ENCODE data around the gene GCNT1.

The GCNT1 gene

DNA sequence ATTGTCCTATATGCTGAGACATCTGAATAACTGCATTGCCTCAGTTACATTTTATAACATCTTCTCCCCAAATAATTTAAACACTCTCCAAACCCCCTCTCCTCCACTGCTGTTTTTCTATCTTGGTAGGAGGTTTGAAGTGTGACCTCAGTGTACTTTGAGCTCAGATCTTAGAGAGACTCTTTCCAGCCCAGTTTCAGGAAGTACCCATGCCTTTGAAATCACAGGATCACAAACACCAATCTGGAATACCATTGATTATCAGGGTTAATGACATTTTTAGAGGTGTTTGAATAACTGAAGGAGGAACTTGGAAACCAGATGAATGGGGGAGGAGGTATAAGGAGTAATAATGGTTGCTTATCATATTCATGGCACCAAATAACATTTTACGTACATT lies 93.2 kb downstream of the GCNT1 start:
- Histone ChIP-seq H3K27me3 (ENCODE audit: low read depth, low read length) (peaks cover 46% of the 10 kb centered on the region), H3K4me3 (ENCODE audit: low read length) (no peak overlapping the region), H3K79me2 (ENCODE audit: low read length) (no peaks in the 10 kb centered on the region), H3K9ac (ENCODE audit: low read length) (no peak overlapping the region), H2AFZ (ENCODE audit: low read depth, low read length) (no peak overlapping the region), H3K4me1 (ENCODE audit: low read length) (no peaks in the 10 kb centered on the region), H4K20me1 (ENCODE audit: insufficient read depth, low read length) (no peaks in the 10 kb centered on the region), H3K9me3 (ENCODE audit: insufficient read depth, low read length) (no peaks in the 10 kb centered on the region), H3K27ac (ENCODE audit: low read length) (no peak overlapping the region), H3K36me3 (replicated peaks; ENCODE audit: low read depth, low read length) (no peaks in the 10 kb centered on the region), H3K4me2 (ENCODE audit: low read length) (no peak overlapping the region)
- TF ChIP-seq, protein P1, sequence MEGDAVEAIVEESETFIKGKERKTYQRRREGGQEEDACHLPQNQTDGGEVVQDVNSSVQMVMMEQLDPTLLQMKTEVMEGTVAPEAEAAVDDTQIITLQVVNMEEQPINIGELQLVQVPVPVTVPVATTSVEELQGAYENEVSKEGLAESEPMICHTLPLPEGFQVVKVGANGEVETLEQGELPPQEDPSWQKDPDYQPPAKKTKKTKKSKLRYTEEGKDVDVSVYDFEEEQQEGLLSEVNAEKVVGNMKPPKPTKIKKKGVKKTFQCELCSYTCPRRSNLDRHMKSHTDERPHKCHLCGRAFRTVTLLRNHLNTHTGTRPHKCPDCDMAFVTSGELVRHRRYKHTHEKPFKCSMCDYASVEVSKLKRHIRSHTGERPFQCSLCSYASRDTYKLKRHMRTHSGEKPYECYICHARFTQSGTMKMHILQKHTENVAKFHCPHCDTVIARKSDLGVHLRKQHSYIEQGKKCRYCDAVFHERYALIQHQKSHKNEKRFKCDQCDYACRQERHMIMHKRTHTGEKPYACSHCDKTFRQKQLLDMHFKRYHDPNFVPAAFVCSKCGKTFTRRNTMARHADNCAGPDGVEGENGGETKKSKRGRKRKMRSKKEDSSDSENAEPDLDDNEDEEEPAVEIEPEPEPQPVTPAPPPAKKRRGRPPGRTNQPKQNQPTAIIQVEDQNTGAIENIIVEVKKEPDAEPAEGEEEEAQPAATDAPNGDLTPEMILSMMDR (IDR thresholded peaks at IDR 0.05; ENCODE audit: low read depth, low read length): no peak
- no peak for TF ChIP-seq EZH2phosphoT487 (IDR thresholded peaks at IDR 0.05; ENCODE audit: low read depth)

DNA sequence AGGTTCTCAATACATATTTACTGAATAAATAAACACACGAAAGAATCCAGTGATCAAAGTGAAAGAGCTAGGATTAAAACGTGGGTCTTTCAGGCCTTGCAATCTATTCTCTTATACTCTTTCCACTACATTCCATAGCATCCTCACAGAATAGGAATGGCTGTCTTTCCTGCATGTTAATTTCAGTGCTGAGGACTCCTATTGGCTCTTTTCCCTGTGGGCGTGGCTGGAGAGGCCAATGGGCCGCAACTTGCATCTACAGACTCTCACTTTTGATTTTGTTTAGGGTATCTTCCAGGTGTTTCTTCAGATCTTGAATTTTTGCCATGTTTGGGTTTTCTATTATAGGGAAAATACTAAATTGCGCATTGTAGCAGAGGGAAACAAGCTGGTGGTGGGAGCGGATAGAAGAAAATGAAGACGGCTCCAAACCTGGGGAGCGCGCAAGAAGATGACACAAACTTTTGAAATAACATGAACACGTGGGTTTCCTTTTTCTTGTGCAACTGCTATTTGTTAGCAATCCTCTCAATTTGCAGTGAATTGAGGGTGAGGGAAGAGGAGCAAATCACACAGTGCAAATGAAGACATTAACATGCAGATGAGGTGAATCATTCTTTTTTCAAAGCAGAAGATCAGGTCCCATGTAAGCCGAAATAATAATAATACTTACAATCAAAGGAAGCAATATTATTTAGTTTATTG lies 93.9 kb downstream of the GCNT1 start:
- Histone ChIP-seq H4K20me1 (ENCODE audit: insufficient read depth, low read length) (no peaks in the 10 kb centered on the region), H3K9me3 (ENCODE audit: insufficient read depth, low read length) (no peaks in the 10 kb centered on the region), H3K36me3 (replicated peaks; ENCODE audit: low read depth, low read length) (no peaks in the 10 kb centered on the region), H3K9ac (ENCODE audit: low read length) (no peak overlapping the region), H3K27ac (ENCODE audit: low read length) (no peak overlapping the region), H3K4me1 (ENCODE audit: low read length) (no peaks in the 10 kb centered on the region), H3K27me3 (ENCODE audit: low read depth, low read length) (peaks cover 50% of the 10 kb centered on the region), H3K4me2 (ENCODE audit: low read length) (no peak overlapping the region), H2AFZ (ENCODE audit: low read depth, low read length) (no peak overlapping the region), H3K79me2 (ENCODE audit: low read length) (no peaks in the 10 kb centered on the region), H3K4me3 (ENCODE audit: low read length) (no peak overlapping the region)
- TF ChIP-seq, protein P1 (IDR thresholded peaks at IDR 0.05; ENCODE audit: low read depth, low read length): no peak
- TF ChIP-seq EZH2phosphoT487 (IDR thresholded peaks at IDR 0.05; ENCODE audit: low read depth): no peak

DNA sequence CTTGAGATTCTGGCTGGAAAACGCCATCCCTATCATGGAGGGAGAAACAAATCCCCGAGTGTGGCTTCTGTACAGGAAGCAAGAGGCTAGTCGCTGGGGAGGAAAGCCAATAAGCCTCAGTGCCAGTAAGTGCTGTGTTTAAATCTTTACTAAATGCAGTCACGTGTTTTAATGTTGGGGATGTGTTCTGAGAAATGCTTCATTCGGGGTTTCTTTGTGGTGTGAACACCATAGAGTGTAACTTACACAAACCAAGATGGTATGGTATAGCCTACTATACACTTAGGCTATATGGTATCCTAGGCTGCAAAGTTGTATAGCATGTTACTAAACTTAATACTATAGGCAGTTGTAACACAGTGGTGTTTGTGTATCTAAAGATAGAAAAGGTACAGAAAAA lies 94.7 kb downstream of the GCNT1 start:
- no peaks in the 10 kb centered on the region for H3K9me3 ChIP-seq (ENCODE audit: insufficient read depth, low read length)
- no peaks in the 10 kb centered on the region for H3K79me2 ChIP-seq (ENCODE audit: low read length)
- H4K20me1 ChIP-seq (ENCODE audit: insufficient read depth, low read length): no peaks in the 10 kb centered on the region
- H3K4me2 ChIP-seq (ENCODE audit: low read length): no peak overlapping the region
- no peaks in the 10 kb centered on the region for H3K4me1 ChIP-seq (ENCODE audit: low read length)
- H3K27me3 ChIP-seq (ENCODE audit: low read depth, low read length): peaks cover 53% of the 10 kb centered on the region
- no peak overlapping the region for H3K4me3 ChIP-seq (ENCODE audit: low read length)
- no peak for TF ChIP-seq EZH2phosphoT487 (IDR thresholded peaks at IDR 0.05; ENCODE audit: low read depth)
- TF ChIP-seq, protein P1 (IDR thresholded peaks at IDR 0.05; ENCODE audit: low read depth, low read length): no peak
- no peak overlapping the region for H3K9ac ChIP-seq (ENCODE audit: low read length)
- no peak overlapping the region for H3K27ac ChIP-seq (ENCODE audit: low read length)
- no peak overlapping the region for H2AFZ ChIP-seq (ENCODE audit: low read depth, low read length)
- no peaks in the 10 kb centered on the region for H3K36me3 ChIP-seq (replicated peaks; ENCODE audit: low read depth, low read length)

Data from OCI-LY3 (cell line).